ENCODE measurements around the gene RTL5.

DNA sequence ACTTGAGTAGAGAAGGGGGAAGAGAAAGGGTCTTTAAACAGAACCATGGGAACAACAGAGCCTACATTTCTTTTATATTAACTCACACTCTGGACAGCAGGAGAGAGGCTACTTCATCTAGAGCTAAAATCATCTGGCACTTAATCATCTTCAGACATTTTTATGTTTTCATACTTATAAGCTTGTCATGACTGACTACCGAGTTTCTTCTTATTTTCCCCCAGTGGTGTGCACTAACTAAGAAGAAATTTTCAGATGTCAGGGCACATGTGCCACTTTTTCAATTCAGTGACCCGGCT is 11.8 kb upstream of the RTL5 start:
- TF ChIP-seq CTCF (IDR thresholded peaks at IDR 0.05) (no peak), POLR2A (IDR thresholded peaks at IDR 0.05) (no peak)
